BE2C (cell line): ENCODE measurements around the gene UTRN.

Source experiments
- DNase-seq: peaks from one replicate; pipeline ENCODE4 v3.0.0-alpha.2; 2020
- H3K27me3 ChIP-seq: fragments of 250-450 bp; sonication (Bioruptor Pico); 2 replicates; pipeline ENCODE4 v1.5.1; 2020; ENCODE audit warnings: mild to moderate bottlenecking
- H3K36me3 ChIP-seq: fragments of 250-450 bp; sonication (Bioruptor Pico); 2 replicates; pipeline ENCODE4 v1.5.1; 2020; ENCODE audit warnings: mild to moderate bottlenecking
- H3K4me1 ChIP-seq: fragments of 250-450 bp; sonication (Bioruptor Pico); 2 replicates; pipeline ENCODE4 v1.5.1; 2020
- H3K4me3 ChIP-seq: 2 replicates; pipeline ENCODE4 v1.5.1; 2011; ENCODE audit warnings: low read depth, low read length
- H3K9me3 ChIP-seq: fragments of 250-450 bp; sonication (Bioruptor Pico); 2 replicates; pipeline ENCODE4 v1.5.1; 2020
- CTCF ChIP-seq: IDR thresholded peaks from 2 replicates; pipeline ENCODE4 v1.5.1; 2012; ENCODE audit warnings: mild to moderate bottlenecking, low read depth, low read length

UTRN gene

GRCh38 chr6:144250276-144250675, 34.9 kb upstream of the UTRN start:
- no peak for DNase-seq
- Histone ChIP-seq H3K4me3 (no peak overlapping the region), H3K36me3 (no peaks in the 10 kb centered on the region), H3K9me3 (no peaks in the 10 kb centered on the region), H3K4me1 (no peaks in the 10 kb centered on the region), H3K27me3 (no peaks in the 10 kb centered on the region)
- TF ChIP-seq CTCF: no peak

- Histone ChIP-seq H3K4me3 (no peak overlapping the region), H3K36me3 (no peaks in the 10 kb centered on the region), H3K4me1 (no peaks in the 10 kb centered on the region), H3K9me3 (no peaks in the 10 kb centered on the region), H3K27me3 (no peaks in the 10 kb centered on the region)
- no peak for TF ChIP-seq CTCF
- no peak for DNase-seq
Measured at GRCh38 chr6:144252259-144252658, 32.9 kb upstream of the UTRN start.

- Histone ChIP-seq H3K36me3 (no peaks in the 10 kb centered on the region), H3K27me3 (no peaks in the 10 kb centered on the region), H3K9me3 (no peaks in the 10 kb centered on the region), H3K4me1 (no peaks in the 10 kb centered on the region), H3K4me3 (no peak overlapping the region)
- TF ChIP-seq CTCF: no peak
- DNase-seq: no peak
Measured at GRCh38 chr6:144259986-144260385, 25.1 kb upstream of the UTRN start.

- no peaks in the 10 kb centered on the region for H3K9me3 ChIP-seq
- H3K4me3 ChIP-seq: no peak overlapping the region
- TF ChIP-seq CTCF: no peak
- DNase-seq: no peak
- no peaks in the 10 kb centered on the region for H3K36me3 ChIP-seq
- no peaks in the 10 kb centered on the region for H3K27me3 ChIP-seq
- no peaks in the 10 kb centered on the region for H3K4me1 ChIP-seq
Measured at GRCh38 chr6:144262470-144263369, 22.4 kb upstream of the UTRN start.

- no peaks in the 10 kb centered on the region for H3K9me3 ChIP-seq
- no peak for DNase-seq
- TF ChIP-seq CTCF: no peak
- H3K27me3 ChIP-seq: no peaks in the 10 kb centered on the region
- H3K4me1 ChIP-seq: no peaks in the 10 kb centered on the region
- no peaks in the 10 kb centered on the region for H3K36me3 ChIP-seq
- H3K4me3 ChIP-seq: no peak overlapping the region
Measured at GRCh38 chr6:144263786-144264185, 21.3 kb upstream of the UTRN start.
